ENCODE data around the gene MLIP.

GRCh38 chr6:54096811-54097210 lies 14.4 kb upstream of the MLIP start:
- TF ChIP-seq EZH2 (IDR thresholded peaks at IDR 0.05; ENCODE audit: insufficient read depth, poor library complexity, severe bottlenecking) = no peak
- TF ChIP-seq EZH2phosphoT487 (IDR thresholded peaks at IDR 0.05; ENCODE audit: insufficient read depth, low read depth) = no peak
